ENCODE results near the gene CYP26B1. TPM values are rescaled to one million over a fixed set of nuclear protein-coding genes. Genes with fewer than 3 reads are reported as not detected.

CYP26B1 gene
- polyA plus RNA-seq, 10 donors: 11.8 to 17.4 (median 14.3) TPM

- peak; percentile 78 to 95 (median 88) for DNase-seq
Observed at GRCh38 chr2:72142570-72143440, 4.9 kb downstream of the CYP26B1 start.

GRCh38 chr2:72141881-72142451 lies 5.7 kb downstream of the CYP26B1 start:
- no peak for DNase-seq

- DNase-seq: no peak
Observed at GRCh38 chr2:72141032-72141645, 6.5 kb downstream of the CYP26B1 start.

GRCh38 chr2:72140621-72140960 lies 7.1 kb downstream of the CYP26B1 start:
- no peak for DNase-seq

- DNase-seq: no peak
Observed at GRCh38 chr2:72139874-72140620, 7.6 kb downstream of the CYP26B1 start.

GRCh38 chr2:72139471-72139873 lies 8.2 kb downstream of the CYP26B1 start:
- DNase-seq: no peak

GRCh38 chr2:72138921-72139381 lies 8.7 kb downstream of the CYP26B1 start:
- DNase-seq: no peak

- DNase-seq: no peak
Observed at GRCh38 chr2:72138011-72138881, 9.4 kb downstream of the CYP26B1 start.

GRCh38 chr2:72137498-72138010 lies 10.1 kb downstream of the CYP26B1 start:
- DNase-seq: peak in 1 of 3 donors; percentile 46

- no peak for DNase-seq
Observed at GRCh38 chr2:72136933-72137497, 10.6 kb downstream of the CYP26B1 start.

- DNase-seq: peak in 1 of 3 donors; percentile 48
Observed at GRCh38 chr2:72136331-72136730, 11.3 kb downstream of the CYP26B1 start.

GRCh38 chr2:72135921-72136320 lies 11.7 kb downstream of the CYP26B1 start:
- DNase-seq: no peak

- no peak for DNase-seq
Observed at GRCh38 chr2:72134997-72135800, 12.5 kb downstream of the CYP26B1 start.

- no peak for DNase-seq
Observed at GRCh38 chr2:72134408-72134996, 13.2 kb downstream of the CYP26B1 start.

GRCh38 chr2:72133721-72134407 lies 13.8 kb downstream of the CYP26B1 start:
- DNase-seq: no peak

GRCh38 chr2:72132981-72133720 lies 14.5 kb downstream of the CYP26B1 start:
- no peak for DNase-seq

GRCh38 chr2:72131916-72132841 lies 15.5 kb downstream of the CYP26B1 start:
- no peak for DNase-seq
